H1 (cell line): Measurements from ENCODE around the gene POLR2L. TPM values are rescaled to one million over a fixed set of nuclear protein-coding genes. Genes with fewer than 3 reads are reported as not detected.
A peak's percentile ranks its signal among the peaks of the same experiment; 100 is the strongest.

Source experiments
- KDM1A ChIP-seq: fragments of 200-600, 300-600 bp; sonication (generic); IDR thresholded peaks from 2 replicates; pipeline ENCODE4 v1.7.1; 2016; ENCODE audit warnings: mild to moderate bottlenecking, low read length, borderline replicate concordance
- SRF ChIP-seq: IDR thresholded peaks from 2 replicates; pipeline ENCODE4 v1.6.1; 2011; ENCODE audit warnings: mild to moderate bottlenecking, low read depth, low read length, moderate library complexity
- TBP ChIP-seq: IDR thresholded peaks from 2 replicates; pipeline ENCODE4 v1.6.1; 2011; ENCODE audit warnings: low read depth, low read length, improper control_type of control experiment
- polyA plus RNA-seq, 7 experiments: library from polyadenylated mRNA; depleted of rRNA in 3 of 7; stranded (reverse) in 5 of 7; unstranded in 2 of 7; fragments of >200 nt in 5 of 7; fragments of 200-250 nt in 2 of 7; gene quantifications; 1 replicate in 5 of 7; 2 replicates in 1 of 7; 4 replicates in 1 of 7; pipeline versions ENCODE4 v1.2.1 to v1.2.3, GENCODE V29; 2011 to 2013; ENCODE audit warnings: missing spikeins in 2 of 7, mixed read lengths in 2 of 7
- total RNA-seq: library from RNA; stranded (reverse); fragmentation: NEBNext Ultra II Directional; extraction: Animal tissue kit (Norgen Biotek cat#: 25700); gene quantifications from 2 replicates; pipeline ENCODE4 v1.2.1, GENCODE V29; 2021

The POLR2L gene
- total and polyA plus RNA-seq, 2 of the 8 experiments (the other 6 are each of a cell fraction or from before 2014, with no cell fraction given), result 140 to 151 TPM

DNA sequence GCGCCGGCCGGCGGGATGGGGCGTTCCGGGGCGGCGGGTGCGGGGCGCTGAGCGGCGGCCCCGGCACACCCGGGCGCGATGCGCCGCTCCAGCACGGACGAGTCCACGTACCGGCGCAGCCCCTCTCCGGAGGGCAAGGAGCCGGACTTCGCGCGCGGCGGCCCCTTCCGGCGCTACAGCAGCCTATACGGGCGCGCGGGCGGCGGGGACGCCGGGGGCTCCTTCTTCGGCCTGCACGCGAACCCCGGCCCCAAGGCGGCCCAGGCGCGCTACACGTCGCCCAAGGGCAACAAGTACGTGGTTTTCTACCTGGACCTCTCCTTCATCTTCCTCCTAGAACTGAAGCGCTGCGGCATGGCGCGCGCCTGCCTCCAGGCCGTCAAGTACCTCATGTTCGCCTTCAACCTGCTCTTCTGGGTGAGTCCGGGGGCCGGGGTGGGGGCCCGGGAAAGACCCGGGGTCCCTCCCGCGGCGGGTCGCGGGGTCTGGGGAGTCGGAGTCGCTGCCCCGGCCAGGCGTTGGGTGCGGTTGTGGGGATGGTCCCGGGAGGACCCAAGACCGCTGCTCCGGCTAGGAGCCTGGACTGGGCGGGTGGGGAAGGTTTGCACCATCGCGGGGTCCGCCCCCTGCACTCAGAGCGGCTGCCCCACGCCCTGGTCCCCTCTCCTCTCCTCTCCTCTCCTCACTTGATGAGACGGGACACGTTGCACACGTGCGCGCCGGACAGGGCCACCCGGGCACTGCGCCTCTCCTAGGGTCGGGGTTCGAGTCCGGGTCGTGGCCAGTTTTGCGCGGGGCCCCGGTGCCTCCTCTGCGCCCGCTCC is 7.8 kb upstream of the POLR2L start (continued):
- TF ChIP-seq KDM1A (no peak), TBP (0 out of 2 replicates have a peak, but pooled peaks have one; percentile 13), SRF (no peak)
